ENCODE measurements around the gene ETV6.

DNA sequence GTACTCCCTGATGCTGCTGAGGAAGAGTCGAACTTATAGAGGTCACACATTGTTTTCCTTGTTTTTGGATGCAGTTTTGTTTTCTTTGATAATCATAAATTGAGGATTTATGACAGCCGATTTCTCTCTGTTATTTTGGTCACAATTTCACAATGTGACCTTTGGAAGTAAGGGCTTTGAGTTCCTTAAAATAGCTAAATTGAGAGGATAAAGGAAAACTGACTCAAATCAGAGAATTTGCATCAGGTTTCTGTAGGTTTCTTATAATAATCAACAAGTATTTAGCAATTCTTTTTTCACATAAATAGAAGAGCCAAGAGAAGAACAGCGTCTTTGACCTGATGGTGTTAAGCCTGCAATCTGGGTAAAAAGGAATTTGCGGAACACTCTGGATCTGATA lies 66.1 kb downstream of the ETV6 start:
- TF ChIP-seq, protein P1, sequence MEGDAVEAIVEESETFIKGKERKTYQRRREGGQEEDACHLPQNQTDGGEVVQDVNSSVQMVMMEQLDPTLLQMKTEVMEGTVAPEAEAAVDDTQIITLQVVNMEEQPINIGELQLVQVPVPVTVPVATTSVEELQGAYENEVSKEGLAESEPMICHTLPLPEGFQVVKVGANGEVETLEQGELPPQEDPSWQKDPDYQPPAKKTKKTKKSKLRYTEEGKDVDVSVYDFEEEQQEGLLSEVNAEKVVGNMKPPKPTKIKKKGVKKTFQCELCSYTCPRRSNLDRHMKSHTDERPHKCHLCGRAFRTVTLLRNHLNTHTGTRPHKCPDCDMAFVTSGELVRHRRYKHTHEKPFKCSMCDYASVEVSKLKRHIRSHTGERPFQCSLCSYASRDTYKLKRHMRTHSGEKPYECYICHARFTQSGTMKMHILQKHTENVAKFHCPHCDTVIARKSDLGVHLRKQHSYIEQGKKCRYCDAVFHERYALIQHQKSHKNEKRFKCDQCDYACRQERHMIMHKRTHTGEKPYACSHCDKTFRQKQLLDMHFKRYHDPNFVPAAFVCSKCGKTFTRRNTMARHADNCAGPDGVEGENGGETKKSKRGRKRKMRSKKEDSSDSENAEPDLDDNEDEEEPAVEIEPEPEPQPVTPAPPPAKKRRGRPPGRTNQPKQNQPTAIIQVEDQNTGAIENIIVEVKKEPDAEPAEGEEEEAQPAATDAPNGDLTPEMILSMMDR (IDR thresholded peaks at IDR 0.05 in 2 of 3, conservative IDR thresholded peaks at IDR 0.05 in 1 of 3; ENCODE audit: insufficient read depth in 2 of 3, low read depth in 1 of 3, low read length in 3 of 3) = no peak
- TF ChIP-seq, protein P2, sequence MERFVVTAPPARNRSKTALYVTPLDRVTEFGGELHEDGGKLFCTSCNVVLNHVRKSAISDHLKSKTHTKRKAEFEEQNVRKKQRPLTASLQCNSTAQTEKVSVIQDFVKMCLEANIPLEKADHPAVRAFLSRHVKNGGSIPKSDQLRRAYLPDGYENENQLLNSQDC (CRISPR knock-in tag; IDR thresholded peaks at IDR 0.05) = no peak
- TF ChIP-seq ZC3H11A (IDR thresholded peaks at IDR 0.05; ENCODE audit: low read depth, low read length) = no peak
- TF ChIP-seq NCOA2 (IDR thresholded peaks at IDR 0.05; ENCODE audit: partially characterized antibody in 2 of 2) = no peak
- no peak for TF ChIP-seq TAF1 (IDR thresholded peaks at IDR 0.05; ENCODE audit: control insufficient read depth, extremely low read depth, insufficient read depth, low read length, severe bottlenecking)
- no peak for TF ChIP-seq ZNF384 (IDR thresholded peaks at IDR 0.05; ENCODE audit: low read depth, low read length)
- TF ChIP-seq KHSRP (IDR thresholded peaks at IDR 0.05) = no peak
- TF ChIP-seq ZNF41 (CRISPR knock-in tag; conservative IDR thresholded peaks at IDR 0.05) = no peak
